Esophagus mucosa (tissue), 1 donor: Measurements from ENCODE around the gene DNAI4. TPM values are rescaled to one million over a fixed set of nuclear protein-coding genes. Genes with fewer than 3 reads are reported as not detected.
A peak's percentile ranks its signal among the peaks of the same experiment; 100 is the strongest.
"Not testable (repeated sequence)": the region's sequence is repeated elsewhere in the genome, so short reads cannot be mapped to it uniquely, and the experiment has no call there.

Experiments used
- ATAC-seq: fragments of 200-7000 bp; cut with Tn5 transposase; one replicate; pipeline ENCODE4 v1.9.1; 2020
- total RNA-seq: library from RNA; stranded (reverse); gene quantifications from one replicate; pipeline ENCODE4 v1.2.4, GENCODE V29; 2023
- donor health status: DM: yes; HTN: yes; CAD: no.

DNAI4 gene, protein sequence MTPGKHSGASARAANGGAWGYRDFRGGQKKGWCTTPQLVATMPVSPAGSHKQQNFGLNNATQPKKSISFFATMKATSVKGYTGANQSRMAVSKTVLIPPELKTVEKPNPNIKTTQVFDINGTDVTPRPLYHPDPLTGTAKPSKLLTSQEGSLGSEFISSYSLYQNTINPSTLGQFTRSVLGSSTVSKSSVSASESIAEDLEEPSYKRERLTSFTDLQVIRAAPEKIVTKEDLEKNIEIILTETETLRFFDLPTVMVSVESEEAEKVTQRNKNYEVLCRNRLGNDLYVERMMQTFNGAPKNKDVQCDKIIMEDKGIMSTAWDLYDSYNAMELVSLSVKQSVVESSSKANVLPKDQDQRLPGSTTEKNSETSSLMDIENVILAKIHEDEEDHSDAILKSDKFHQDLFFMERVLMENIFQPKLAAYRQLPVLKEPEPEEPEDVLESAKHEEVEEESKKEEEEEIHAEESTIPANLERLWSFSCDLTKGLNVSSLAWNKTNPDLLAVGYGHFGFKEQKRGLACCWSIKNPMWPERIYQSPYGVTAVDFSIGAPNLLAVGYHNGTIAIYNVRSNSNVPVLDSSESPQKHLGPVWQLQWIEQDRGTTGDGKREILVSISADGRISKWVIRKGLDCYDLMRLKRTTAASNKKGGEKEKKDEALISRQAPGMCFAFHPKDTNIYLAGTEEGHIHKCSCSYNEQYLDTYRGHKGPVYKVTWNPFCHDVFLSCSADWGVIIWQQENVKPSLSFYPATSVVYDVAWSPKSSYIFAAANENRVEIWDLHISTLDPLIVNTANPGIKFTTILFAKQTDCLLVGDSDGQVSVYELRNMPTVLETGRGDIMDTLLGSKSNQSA
- 0.56 TPM for total RNA-seq

DNA sequence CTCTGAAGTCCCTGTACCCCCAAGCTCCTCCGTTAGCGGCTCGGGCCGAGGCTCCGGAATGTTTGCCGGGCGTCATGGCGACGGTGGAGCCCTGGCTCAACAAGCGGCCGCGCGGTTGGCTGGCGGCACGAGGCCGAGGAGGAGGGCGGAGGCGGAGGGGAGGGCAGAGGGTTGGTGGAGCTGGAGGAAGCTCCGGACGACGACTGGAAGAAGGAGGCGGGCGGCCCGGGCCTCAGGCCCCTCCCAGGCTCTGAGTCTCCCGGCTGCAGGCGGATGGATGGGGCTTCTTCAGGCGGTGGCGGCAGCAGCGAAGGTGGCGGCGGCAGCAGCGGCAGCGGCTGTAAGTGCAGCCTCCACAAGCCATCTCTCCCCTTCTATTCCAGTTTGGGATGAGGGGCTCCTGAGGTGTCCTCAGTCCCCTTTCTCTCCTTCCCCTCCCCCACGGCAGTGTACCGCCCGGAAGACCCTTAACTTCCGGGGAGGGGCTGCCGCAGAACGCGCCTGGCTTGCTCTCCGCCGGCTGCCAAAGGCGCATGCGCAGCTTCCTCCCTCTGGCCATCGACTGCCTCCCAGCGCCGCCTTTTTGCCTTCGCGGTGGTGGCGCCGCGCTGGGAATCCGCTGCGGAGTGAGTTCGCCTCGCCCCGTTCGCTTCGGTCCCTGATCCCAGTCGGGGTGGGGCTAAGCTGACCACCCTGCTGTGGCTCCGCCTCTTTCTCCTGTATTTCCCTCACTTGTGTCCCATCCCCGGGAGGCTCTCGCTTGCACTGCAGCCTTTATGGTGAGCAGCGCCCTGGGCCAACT, at the start of gene DNAI4, which contains the start of gene MIER1:
Gene DNAI4, minus strand, starts transcription at position 101 of the 802 bp plus-strand sequence. Its CDS starts 25 bp downstream, at position 76.
Gene MIER1, plus strand, starts transcription at position 235 of the 802 bp plus-strand sequence. Its CDS starts 39 bp downstream, at position 274.
- peak; percentile 99 for ATAC-seq

DNA sequence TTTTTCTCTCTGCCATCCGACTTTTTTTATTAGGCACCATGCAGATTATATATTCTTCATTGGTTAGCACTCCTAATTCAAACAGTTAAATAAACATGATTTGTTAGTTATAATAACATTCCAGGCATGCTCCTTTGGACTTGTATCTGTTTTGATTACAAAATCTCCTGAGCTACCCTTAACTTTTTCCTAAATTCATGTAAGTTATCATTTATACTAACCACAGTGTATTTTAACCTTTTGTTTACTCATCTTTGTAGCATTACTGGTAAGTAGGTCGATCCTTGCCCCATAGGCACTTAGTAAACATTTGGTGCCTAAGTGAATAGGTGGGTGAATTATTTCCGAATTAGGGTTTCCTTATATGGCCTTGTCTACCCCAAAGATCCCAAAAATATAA, 43.9 kb upstream of the DNAI4 start:
- ATAC-seq = no peak

DNA sequence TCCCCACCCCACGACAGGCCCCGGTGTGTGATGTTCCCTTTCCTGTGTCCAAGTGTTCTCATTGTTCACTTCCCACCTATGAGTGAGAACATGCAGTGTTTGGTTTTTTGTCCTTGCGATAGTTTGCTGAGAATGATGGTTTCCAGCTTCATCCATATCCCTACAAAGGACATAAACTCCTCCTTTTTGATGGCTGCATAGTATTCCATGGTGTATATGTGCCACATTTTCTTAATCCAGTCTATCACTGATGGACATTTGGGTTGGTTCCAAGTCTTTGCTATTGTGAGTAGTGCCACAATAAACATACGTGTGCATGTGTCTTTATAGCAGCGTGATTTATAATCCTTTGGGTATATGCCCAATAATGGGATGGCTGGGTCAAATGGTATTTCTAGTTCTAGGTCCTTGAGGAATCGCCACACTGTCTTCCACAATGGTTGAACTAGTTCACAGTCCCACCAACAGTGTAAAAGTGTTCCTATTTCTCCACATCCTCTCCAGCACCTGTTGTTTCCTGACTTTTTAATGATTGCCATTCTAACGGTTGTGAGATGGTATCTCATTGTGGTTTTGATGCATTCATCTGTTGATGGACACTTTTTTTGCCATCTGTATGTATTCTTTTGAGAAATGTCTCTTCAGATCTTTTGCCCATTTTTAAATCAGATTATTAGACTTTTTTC, 41.7 kb upstream of the DNAI4 start:
- ATAC-seq = not testable (repeated sequence)

DNA sequence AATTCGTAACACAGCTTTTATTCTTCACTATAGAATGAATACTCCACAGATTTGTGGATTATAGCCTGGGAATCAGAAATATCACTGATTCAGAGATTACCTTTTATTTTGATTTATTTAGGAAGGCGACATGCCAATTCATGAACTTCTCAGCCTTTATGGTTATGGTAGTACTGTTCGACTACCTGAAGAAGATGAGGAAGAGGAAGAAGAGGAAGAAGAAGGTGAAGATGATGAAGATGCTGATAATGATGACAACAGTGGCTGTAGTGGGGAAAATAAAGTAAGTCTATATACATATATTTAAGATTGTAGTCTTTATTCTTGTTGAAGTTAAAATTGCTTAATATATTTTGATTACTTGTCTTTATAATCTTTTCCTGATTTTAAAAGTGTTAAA, 33.3 kb upstream of the DNAI4 start:
- no peak for ATAC-seq

DNA sequence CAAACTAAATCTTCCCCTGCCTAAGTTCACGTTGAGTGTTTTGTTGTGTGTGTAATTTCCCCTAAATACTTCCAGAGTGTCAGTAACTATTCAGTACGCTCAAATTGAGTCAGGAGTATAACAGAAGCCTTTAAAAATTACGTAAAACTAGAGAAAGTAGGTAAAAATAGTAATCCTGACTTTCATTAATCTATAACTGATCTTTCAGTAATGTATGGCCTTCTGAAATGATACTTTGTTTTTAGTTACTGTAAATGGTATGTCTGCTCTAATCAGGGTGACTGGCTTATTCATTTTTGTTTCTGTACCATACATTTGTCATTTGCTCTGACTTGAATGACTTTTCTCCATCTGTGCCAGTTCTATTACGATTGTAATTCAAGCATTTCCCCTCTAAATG, 29.6 kb upstream of the DNAI4 start:
- no peak for ATAC-seq

DNA sequence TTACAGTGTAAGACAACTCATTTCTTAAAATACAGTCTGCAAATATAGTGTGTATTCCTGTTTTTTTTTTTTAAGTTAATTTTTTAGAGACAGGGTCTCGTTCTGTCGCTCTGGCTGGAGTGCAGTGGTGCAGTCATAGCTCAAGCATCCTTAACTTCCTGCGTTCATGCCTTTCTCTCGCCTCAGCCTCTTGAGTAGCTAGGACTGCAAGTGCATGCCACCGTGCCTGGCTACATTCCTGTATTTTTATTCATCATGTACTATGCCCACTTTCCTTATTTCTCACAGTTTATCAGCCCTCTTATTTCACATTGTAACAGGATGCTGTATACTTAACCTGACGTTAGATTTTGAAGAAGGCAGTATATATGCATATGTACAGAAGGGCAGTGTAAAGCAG, 26.9 kb upstream of the DNAI4 start:
- no peak for ATAC-seq

DNA sequence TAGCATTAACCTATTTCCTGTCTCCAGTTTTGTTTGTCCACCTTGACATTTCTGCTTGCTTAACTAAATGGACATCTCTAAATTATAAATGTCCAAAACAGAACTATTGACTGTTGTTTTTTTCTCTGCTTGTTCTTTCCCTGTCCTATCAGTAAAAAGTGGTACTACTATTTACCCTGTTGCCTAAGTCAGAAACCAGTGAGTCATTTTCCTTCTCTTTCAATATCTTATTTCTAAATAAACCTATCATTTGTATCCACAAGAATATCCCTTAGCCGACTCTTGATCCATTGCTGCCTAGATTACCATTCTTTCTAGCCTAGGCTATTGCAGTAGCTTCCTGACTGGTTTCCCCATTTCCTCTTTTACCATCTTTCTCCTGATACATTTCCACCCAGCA, 22.6 kb upstream of the DNAI4 start:
- ATAC-seq = no peak

DNA sequence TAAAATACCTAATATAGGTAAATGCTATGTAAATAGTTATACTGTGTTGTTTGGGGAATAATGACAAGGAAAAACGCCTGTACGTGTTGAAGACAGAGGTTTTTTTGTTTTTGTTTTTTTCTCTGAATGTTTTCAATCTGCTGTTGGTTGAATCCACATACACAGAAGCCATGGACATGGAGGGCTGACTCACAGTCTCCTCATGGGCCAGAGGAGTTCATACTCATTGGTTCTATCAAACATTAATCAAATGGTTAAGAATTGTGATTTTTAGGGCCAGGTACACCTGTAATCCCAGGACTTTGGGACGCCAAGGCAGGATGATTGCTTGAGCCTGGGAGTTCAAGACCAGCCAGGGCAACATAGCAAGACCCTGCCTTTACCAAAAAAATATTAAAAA, 20.7 kb upstream of the DNAI4 start:
- no peak for ATAC-seq

DNA sequence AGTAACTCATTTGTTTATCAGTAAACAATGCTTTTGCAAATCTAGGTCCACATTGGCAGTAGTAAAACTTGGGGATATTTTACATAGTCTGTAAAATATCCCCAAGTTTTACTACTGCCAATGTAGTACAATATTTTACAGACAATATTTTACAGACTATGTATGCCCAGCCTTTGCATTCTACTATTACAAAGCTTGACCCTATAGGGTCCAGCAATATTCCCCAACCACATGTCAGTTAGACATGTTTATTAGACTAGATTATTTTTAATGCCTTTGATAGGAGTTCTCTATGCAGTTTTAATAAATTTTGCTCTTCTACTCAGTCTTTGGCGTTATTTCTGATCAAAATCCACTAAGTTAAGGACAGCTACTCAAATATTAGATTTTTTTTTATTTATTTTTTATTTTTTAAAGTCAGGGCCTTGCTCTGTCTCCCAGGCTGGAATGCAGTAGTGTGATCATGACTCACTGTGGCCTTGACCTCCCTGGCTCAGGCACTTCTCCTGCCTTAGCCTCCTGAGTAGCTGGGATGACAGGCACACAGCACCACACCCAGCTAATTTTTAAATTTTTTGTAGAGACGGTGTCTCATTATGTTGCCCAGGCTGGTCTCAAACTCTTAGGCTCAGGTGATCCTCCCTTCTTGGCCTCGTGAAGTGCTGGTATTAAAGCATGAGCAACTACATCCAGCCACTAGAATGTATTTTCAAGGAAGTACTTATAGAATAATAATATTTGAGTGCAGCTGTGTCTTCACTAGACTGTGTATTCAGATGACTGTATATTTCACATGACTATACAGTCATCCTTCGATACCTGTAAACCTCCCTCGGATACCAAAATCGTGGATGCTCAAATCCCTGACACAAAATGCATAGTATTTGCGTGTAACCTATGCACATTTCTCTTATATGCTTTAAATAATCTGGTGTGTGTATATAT, 19.9 kb upstream of the DNAI4 start:
- peak; percentile 64 for ATAC-seq

DNA sequence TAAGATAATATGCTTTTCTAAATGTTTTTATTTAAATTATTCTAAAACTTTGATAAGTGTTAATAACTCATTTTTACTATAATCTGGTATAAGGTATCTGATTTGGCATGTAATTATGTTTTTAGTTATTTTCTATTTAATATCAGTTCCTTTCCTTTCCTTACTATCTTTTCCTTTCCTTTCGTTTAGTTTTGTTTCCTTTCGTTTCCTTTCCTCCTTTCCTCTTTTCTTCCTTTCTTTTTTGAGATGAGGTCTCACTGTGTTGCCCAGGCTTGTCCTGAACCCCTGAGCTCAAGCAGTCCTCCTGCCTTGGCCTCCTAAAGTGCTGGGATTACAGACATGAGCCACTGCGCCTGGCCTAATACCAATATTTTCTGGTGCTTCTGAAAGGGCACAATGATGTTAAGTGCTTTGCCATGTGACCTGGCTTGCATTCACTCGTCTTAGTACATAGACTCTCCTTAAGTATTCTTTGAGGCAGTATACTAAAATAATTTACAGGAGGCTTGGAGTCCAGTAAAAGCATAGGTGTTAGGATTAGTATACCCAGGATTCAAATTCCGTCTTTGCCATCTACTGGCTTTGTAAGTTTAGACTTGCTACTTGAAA, 18.8 kb upstream of the DNAI4 start:
- no peak for ATAC-seq

DNA sequence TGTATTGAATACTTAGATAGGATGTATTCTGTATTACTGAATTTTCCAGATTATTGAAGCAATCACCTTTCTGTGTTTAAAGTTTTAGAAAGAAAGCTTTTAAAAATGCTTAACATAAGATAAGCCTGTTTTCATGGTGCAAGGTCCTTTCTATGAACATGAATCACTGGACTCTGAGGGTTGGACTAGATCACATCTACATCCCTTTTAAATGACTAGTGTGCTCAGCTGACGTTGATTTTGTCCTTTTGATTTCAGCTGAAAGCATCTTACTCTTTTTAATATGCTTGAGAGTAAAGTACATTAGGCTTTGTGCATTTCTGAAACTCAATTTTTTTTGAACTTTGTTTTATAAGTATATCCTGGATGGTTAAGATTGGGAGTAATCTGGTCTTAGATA, 16.3 kb upstream of the DNAI4 start:
- no peak for ATAC-seq

DNA sequence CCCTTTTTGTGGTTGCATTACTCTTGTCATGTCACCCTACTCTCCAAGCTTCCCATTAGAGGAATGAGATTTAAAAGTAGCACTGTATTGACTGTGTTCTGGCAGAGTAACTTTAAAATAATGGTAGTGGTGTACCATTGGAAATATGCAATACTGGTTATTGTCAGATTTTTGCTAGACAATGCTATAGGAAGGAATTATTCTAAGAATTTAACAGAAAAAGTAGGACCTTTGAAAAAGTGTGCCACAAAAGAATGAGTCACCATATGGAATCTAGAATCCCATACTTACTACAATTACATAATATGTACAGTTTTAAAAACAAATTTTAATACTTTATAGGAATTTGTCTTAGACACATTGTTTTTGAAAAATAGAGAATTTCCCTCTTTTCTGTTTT, 14.0 kb upstream of the DNAI4 start:
- no peak for ATAC-seq

DNA sequence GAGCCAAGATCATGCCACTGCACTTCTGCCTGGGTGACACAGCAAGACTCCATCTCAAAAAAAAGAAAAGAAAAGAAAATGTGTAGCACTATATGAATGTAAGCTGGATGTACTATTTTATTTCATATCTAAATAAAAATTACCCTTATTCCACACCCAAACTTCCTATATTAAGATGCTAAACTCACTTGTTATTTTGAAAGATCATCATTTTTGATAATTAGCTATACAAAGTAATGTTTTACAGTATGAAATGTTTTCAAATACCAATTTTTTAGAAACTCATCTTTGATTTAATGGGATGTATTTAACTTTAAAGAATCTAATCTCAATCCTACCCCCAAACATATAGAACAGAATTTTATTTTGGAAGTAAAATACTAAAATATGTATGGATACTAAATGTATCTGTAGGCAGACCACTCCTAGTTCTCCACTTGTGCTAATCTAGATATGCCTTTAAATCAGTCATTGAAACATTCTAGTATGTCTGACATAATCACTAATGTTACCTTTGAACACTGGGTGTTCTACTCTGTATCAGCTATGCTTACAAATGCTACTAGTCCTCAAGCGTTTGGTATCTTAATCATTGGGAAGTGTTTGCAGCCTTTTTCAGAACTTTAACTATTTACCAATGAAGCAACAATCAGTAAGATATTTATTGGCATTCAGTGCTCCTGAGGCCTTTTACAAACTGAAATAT, 13.0 kb upstream of the DNAI4 start:
- ATAC-seq = no peak

DNA sequence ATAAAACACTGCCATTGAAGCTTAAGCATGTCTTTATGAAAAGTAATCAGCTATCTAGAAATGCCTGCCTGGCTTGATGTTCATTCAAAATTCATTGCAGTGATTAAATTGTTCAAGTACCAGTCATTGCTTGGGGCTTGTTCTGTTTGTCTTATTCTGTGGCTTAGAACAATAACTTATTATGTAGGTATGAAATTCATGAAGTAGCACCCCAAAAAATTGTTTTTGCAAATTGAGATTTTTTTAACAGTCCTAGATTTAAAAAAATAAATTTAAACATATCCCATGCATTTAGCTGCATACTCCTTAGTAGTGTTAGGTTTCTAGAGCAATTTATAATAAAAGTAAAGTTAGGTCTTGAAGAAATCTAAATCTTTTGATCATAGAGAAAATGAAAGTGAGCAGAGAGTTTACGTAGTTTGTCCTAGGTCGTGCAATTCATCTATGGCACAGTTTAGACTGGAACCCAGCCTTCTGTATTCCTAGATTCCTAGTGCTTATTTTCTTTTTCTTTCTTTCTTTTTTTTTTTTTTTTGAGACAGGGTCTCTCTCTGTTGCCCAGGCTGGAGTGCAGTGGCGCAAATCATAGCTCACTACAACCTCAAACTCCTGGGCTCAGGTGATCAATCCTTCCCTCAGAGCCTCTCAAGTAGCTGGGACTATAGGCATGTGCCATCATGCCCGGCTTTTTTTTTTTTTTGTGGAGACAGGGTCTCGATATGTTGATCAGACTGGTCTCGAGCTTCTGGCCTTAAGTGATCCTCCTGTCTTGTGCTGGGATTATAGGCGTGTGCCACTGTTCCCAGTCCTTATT, 9.4 kb upstream of the DNAI4 start:
- no peak for ATAC-seq

DNA sequence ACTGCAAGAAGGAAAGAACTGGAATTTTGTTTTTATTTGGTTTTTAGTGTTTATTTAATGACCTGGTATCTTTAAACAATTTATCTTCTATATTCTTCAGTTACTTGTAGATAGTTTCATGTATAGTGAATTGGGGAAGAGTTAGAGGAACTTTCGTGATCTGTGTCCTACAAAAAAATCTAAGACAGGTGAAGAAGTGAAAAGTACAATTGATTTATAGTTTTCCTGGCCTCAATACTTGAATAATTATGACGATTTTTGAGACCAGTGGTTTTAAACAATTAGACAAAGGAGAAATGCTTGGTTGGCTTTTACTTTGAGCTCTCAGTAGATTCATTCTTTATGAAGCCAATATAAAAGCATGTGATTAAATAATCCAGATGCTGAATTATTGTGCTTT, 7.6 kb upstream of the DNAI4 start:
- no peak for ATAC-seq

DNA sequence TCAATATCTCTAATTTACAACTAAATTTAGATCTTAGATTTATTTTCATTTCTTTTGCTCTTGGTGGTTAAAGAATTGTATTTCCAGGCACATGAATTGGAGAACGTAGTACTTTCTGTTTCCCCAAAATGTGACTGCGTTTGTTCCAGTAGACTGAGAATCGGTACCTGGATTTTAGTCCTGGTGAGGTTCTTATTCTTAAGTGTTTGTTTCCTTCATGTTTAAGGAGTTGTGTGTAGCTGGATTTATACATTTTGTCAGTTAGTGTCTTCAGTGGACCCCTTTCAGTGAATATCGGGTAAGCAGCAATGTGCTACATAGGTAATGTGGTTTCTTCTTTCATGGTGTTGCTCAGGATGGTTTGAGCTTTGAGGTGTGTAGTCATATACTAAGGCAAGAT, 6.9 kb upstream of the DNAI4 start:
- no peak for ATAC-seq

DNA sequence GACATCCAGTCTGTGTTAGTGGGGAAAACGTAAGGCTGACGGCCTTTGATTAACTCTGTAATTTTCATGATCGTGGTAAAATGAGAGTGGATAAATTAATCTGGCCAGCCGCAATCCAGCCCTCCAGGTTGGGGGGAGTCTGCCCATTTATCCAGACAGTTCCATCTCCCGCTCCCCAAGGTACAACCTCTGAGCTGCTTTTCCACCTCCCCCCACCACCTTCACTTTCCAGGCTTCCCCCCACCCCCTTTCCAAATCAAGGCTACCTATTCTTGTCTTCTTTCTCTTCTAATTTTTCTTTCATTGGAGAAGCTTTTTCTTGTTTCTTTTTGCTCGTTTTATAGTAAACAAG, 6.1 kb upstream of the DNAI4 start:
- ATAC-seq = no peak

DNA sequence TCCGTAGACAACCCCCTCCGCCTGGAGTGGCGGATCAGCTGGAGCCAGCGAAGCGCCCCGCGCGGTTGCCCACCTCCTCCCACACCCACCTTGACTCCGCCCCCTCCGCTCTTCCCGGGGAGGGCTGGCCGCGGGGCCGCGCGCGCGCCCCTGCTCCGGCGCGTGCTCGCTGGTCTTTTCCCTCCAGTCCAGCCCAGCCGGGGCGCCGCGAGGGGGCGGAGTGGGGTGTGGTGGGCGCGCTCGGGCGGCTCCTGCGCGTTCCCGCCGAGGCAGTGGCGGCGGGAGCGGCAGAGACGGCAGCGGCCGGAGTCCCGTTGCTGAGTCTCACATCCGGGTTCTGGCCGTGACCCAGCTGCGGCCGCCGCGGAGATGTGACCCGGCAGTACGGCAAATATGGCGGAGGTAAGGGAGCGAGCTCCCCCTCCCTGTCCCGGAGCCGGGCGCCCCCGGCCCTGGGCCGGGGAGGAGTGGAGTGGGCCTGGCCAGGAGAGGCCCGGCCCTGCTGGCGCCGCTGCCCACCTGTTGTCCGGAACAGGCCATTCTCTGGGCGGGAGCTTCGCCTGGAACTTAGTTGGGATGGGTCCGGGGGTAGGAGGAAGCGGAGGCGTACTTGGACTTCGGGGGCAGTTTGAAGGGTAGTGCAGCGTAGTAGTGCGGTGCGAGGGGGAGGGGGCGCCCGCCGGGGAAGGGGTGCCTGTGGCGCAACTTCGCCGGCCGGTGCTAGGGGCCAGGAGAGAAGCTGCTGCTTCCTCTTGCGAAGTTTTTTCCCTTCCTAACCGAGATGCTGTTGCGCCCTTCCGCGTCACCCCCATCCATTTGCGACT, 5.6 kb upstream of the DNAI4 start:
- ATAC-seq = peak; percentile 91
